Right atrium auricular region (tissue), 2 donors: ENCODE measurements around the gene SPIC. TPM values are rescaled to one million over a fixed set of nuclear protein-coding genes. Genes with fewer than 3 reads are reported as not detected.

Source experiments
- DNase-seq: peaks from one replicate; pipeline ENCODE4 v3.0.0-alpha.2; 2019; ENCODE audit warnings: low spot score
- H3K27ac ChIP-seq, 2 donors: fragments of 200-600 bp; sonication (generic); 1 replicate in 1 of 2; 2 replicates in 1 of 2; pipeline ENCODE4 v1.5.1; 2016 to 2019
- H3K27me3 ChIP-seq, 2 donors: fragments of 200-600 bp; sonication (generic); one replicate each; pipeline versions ENCODE4 v1.5.1 to v1.6.0; 2017 to 2019
- H3K36me3 ChIP-seq: fragments of 200-600 bp; sonication (generic); one replicate; pipeline ENCODE4 v1.5.1; 2016
- H3K4me1 ChIP-seq, 2 donors: fragments of 200-600 bp; sonication (generic); one replicate each; pipeline versions ENCODE4 v1.5.1 to v1.6.0; 2017 to 2019
- H3K4me3 ChIP-seq, 2 donors: fragments of 200-600 bp; sonication (generic); 1 replicate in 1 of 2; 2 replicates in 1 of 2; pipeline ENCODE4 v1.5.1; 2017 to 2019; ENCODE audit warnings: mild to moderate bottlenecking in 1 of 2, moderate library complexity in 1 of 2
- H3K9me3 ChIP-seq, 2 donors: fragments of 200-600 bp; sonication (generic); one replicate each; pipeline ENCODE4 v1.5.1; 2019
- total RNA-seq, 2 donors: library from RNA; depleted of rRNA; stranded (reverse); fragments of >200 nt; gene quantifications; one replicate each; pipeline ENCODE4 v1.1.0, GENCODE V29; 2016
- TF ChIP-seq, protein P1 (sequence below), 2 donors: fragments of 200-600 bp; sonication (generic); IDR thresholded peaks; one replicate each; pipeline ENCODE4 v1.5.1; 2019; ENCODE audit warnings: antibody characterized with exemption in 2 of 2

SPIC gene
- total RNA-seq, 2 donors from 2014 or later, result not detected

DNA sequence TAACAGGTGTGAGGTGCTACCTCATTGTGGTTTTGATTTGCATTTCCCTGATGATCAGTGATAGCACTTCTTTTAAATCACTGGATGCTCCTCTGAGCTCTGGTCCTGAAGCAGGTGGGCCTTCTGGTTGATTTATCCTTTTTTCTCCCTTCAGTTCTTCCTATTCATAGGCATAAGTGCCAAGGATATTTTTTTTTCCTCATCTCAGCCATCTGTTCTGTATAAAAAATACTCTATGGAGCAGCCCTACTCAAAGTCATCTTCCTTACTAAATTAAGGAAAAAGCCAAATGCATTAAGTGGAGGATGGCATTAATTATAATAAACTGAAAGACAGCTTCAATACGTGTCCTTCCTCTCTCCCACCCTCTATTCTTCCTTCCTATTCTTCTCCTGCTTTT lies 18.4 kb downstream of the SPIC start:
- Histone ChIP-seq H3K27ac (no peak overlapping the region), H3K9me3 (no peaks in the 10 kb centered on the region), H3K4me3 (no peak overlapping the region), H3K36me3 (no peaks in the 10 kb centered on the region), H3K4me1 (no peaks in the 10 kb centered on the region), H3K27me3 (no peaks in the 10 kb centered on the region)
- TF ChIP-seq, protein P1, sequence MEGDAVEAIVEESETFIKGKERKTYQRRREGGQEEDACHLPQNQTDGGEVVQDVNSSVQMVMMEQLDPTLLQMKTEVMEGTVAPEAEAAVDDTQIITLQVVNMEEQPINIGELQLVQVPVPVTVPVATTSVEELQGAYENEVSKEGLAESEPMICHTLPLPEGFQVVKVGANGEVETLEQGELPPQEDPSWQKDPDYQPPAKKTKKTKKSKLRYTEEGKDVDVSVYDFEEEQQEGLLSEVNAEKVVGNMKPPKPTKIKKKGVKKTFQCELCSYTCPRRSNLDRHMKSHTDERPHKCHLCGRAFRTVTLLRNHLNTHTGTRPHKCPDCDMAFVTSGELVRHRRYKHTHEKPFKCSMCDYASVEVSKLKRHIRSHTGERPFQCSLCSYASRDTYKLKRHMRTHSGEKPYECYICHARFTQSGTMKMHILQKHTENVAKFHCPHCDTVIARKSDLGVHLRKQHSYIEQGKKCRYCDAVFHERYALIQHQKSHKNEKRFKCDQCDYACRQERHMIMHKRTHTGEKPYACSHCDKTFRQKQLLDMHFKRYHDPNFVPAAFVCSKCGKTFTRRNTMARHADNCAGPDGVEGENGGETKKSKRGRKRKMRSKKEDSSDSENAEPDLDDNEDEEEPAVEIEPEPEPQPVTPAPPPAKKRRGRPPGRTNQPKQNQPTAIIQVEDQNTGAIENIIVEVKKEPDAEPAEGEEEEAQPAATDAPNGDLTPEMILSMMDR (IDR thresholded peaks at IDR 0.05), result no peak
- DNase-seq, result no peak

DNA sequence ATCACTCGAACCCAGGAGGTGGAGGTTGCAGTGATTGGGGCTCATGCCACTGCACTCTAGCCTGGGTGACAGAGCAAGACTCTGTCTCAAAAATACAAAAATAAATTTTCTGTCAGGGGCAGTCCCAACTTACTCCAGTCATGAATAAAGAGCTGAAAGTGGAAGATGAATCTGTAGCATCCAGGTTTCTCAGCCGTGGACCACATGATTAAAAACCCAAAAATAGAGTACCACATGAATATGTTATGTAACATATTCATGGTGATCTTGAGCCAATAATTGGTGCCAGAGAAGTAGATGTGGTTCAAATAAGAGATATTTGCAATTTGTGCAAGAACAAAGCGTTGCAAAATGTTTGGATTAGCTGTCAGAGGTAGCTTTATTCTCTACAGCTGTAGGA lies 23.1 kb downstream of the SPIC start:
- Histone ChIP-seq H3K4me1 (peaks cover 0 to 12% of the 10 kb centered on the region in 2 donors), H3K27me3 (no peaks in the 10 kb centered on the region), H3K9me3 (no peaks in the 10 kb centered on the region), H3K4me3 (no peak overlapping the region), H3K36me3 (no peaks in the 10 kb centered on the region), H3K27ac (no peak overlapping the region)
- TF ChIP-seq, protein P1 (IDR thresholded peaks at IDR 0.05), result no peak
- no peak for DNase-seq

- Histone ChIP-seq H3K4me1 (peaks cover 0 to 12% of the 10 kb centered on the region in 2 donors), H3K9me3 (no peaks in the 10 kb centered on the region), H3K27ac (peak overlapping the region in 1 of 2 donors; percentile 29), H3K27me3 (no peaks in the 10 kb centered on the region), H3K36me3 (no peaks in the 10 kb centered on the region), H3K4me3 (no peak overlapping the region)
- TF ChIP-seq, protein P1 (IDR thresholded peaks at IDR 0.05), result no peak
- DNase-seq, result no peak
Measured at GRCh38 chr12:101501410-101501995, 26.4 kb downstream of the SPIC start.

GRCh38 chr12:101521136-101521535 lies 46.0 kb downstream of the SPIC start:
- Histone ChIP-seq H3K27ac (no peak overlapping the region), H3K4me1 (no peaks in the 10 kb centered on the region), H3K36me3 (no peaks in the 10 kb centered on the region), H3K4me3 (no peak overlapping the region), H3K9me3 (no peaks in the 10 kb centered on the region), H3K27me3 (no peaks in the 10 kb centered on the region)
- DNase-seq, result no peak
- TF ChIP-seq, protein P1 (IDR thresholded peaks at IDR 0.05), result no peak

- Histone ChIP-seq H3K4me3 (no peak overlapping the region), H3K27ac (peak overlapping the region; percentile 22 to 42), H3K9me3 (no peaks in the 10 kb centered on the region), H3K36me3 (no peaks in the 10 kb centered on the region), H3K4me1 (no peaks in the 10 kb centered on the region), H3K27me3 (no peaks in the 10 kb centered on the region)
- TF ChIP-seq, protein P1 (IDR thresholded peaks at IDR 0.05), result no peak
- DNase-seq, result no peak
Measured at GRCh38 chr12:101527682-101528081, 52.5 kb downstream of the SPIC start.

- DNase-seq, result no peak
- TF ChIP-seq, protein P1 (IDR thresholded peaks at IDR 0.05), result no peak
- H3K36me3 ChIP-seq, result no peaks in the 10 kb centered on the region
- H3K4me3 ChIP-seq, result no peak overlapping the region
- H3K4me1 ChIP-seq, result no peaks in the 10 kb centered on the region
- H3K27ac ChIP-seq, result no peak overlapping the region
- H3K27me3 ChIP-seq, result no peaks in the 10 kb centered on the region
- no peaks in the 10 kb centered on the region for H3K9me3 ChIP-seq
Measured at GRCh38 chr12:101536069-101536674, 61.0 kb downstream of the SPIC start.
